Activated CD4-positive, alpha-beta memory T cell treated with anti-CD3 and anti-CD28 coated beads for 36 hours (primary cell): Measurements from ENCODE around the gene COPS6. TPM values are rescaled to one million over a fixed set of nuclear protein-coding genes. Genes with fewer than 3 reads are reported as not detected.
"Not testable (repeated sequence)": the region's sequence is repeated elsewhere in the genome, so short reads cannot be mapped to it uniquely, and the experiment has no call there.

ENCODE experiments used
- CTCF ChIA-PET: fragments of 350-600 bp; sonication (Branson Sonifier 250); formaldehyde crosslinking; loops from one replicate; lab custom pipeline; 2021; ENCODE audit warnings: antibody characterized with exemption, inconsistent platforms; lab: Charles Lee
- POLR2A ChIA-PET: fragments of 350-600 bp; sonication (Branson Sonifier 250); formaldehyde crosslinking; loops from one replicate; lab custom pipeline; 2021; ENCODE audit warnings: antibody characterized with exemption; lab: Charles Lee
- DNase-seq: peaks from one replicate; pipeline ENCODE4 v3.0.0-alpha.2; 2020
- H3K27ac Mint-ChIP-seq: one replicate; pipeline ENCODE4 v1.8.0; 2021; ENCODE audit warnings: mixed read lengths
- H3K27me3 Mint-ChIP-seq: one replicate; pipeline ENCODE4 v1.8.0; 2021; ENCODE audit warnings: mixed read lengths
- H3K36me3 Mint-ChIP-seq: one replicate; pipeline ENCODE4 v1.8.0; 2021; ENCODE audit warnings: mixed read lengths
- H3K4me1 Mint-ChIP-seq: one replicate; pipeline ENCODE4 v1.8.0; 2021; ENCODE audit warnings: low read depth, mixed read lengths
- H3K4me3 Mint-ChIP-seq: one replicate; pipeline ENCODE4 v1.8.0; 2021; ENCODE audit warnings: mild to moderate bottlenecking, mixed read lengths
- H3K9me3 Mint-ChIP-seq: one replicate; pipeline ENCODE4 v1.8.0; 2021; ENCODE audit warnings: mixed read lengths
- intact Hi-C: fragments of 100-400 bp; cut with micrococcal nuclease; formaldehyde crosslinking; loops from one replicate; pipeline ENCODE4 v1.15.1; 2023
- microRNA-seq: library from miRNA; unstranded; fragments of <30 nt; microRNA quantifications from one replicate; pipeline ENCODE4 v1.2.0, GENCODE V29; 2022; ENCODE audit warnings: borderline number of aligned reads, borderline microRNAs expressed, borderline replicate concordance
- total RNA-seq, 2 experiments: library from RNA; stranded (reverse); gene quantifications; one replicate each; pipeline ENCODE4 v1.2.3, GENCODE V29; 2021

COPS6 gene
- total RNA-seq, 2 experiments from 2014 or later: 93.1 to 98.2 TPM

GRCh38 chr7:100130220-100130607 lies 41.4 kb downstream of the COPS6 start:
- CTCF ChIA-PET: interaction anchor here (0.8 to 5.0 kb wide), 15 partner anchors 10 to 278 kb away, joined by 3 to 46 read pairs (median 5); partner anchors contain the start of genes AP4M1, CNPY4, GAL3ST4 and LAMTOR4
- H3K36me3 Mint-ChIP-seq, H3K27ac Mint-ChIP-seq, H3K27me3 Mint-ChIP-seq, DNase-seq, H3K4me3 Mint-ChIP-seq, H3K9me3 Mint-ChIP-seq: not testable (repeated sequence)
- peaks cover 18% of the 10 kb centered on the region for H3K4me1 Mint-ChIP-seq
- POLR2A ChIA-PET: interaction anchor here (1.1 to 1.5 kb wide), 3 partner anchors 13 to 81 kb away, joined by 3 read pairs; partner anchors contain the start of gene MCM7
- intact Hi-C loops: loop anchor here (2.0 to 5.0 kb wide), 2 partner anchors 149 to 217 kb away; no protein-coding TSS in a partner anchor

GRCh38 chr7:100130608-100131453 lies 42.1 kb downstream of the COPS6 start:
- intact Hi-C loops: loop anchor here (2.0 to 5.0 kb wide), 2 partner anchors 150 to 216 kb away; no protein-coding TSS in a partner anchor
- ChIA-PET CTCF (interaction anchor here (0.6 to 5.0 kb wide), 28 partner anchors 9 to 749 kb away, joined by 3 to 46 read pairs (median 4); partner anchors contain the start of genes AP4M1, CNPY4, GAL3ST4 and GPC2), POLR2A (interaction anchor here (1.1 to 1.5 kb wide), 3 partner anchors 14 to 80 kb away, joined by 3 read pairs; partner anchors contain the start of gene MCM7)
- Mint-ChIP-seq H3K4me1 (peaks cover 14% of the 10 kb centered on the region), H3K4me3 (no peak overlapping the region), H3K9me3 (no peaks in the 10 kb centered on the region), H3K36me3 (peaks cover 4% of the 10 kb centered on the region), H3K27me3 (no peaks in the 10 kb centered on the region), H3K27ac (no peak overlapping the region)
- DNase-seq: peak; percentile 91

GRCh38 chr7:100132126-100132525 lies 43.4 kb downstream of the COPS6 start:
- H3K4me1 Mint-ChIP-seq: peaks cover 14% of the 10 kb centered on the region
- no peaks in the 10 kb centered on the region for H3K36me3 Mint-ChIP-seq
- ChIA-PET CTCF (interaction anchor here (0.6 to 5.0 kb wide), 26 partner anchors 9 to 351 kb away, joined by 3 to 46 read pairs (median 4); partner anchors contain the start of genes AP4M1, GPC2, LAMTOR4 and MCM7), POLR2A (no interaction called here)
- no peak overlapping the region for H3K4me3 Mint-ChIP-seq
- intact Hi-C loops: loop anchor here (1.0 to 5.0 kb wide), 3 partner anchors 85 to 275 kb away; no protein-coding TSS in a partner anchor
- no peak for DNase-seq
- H3K9me3 Mint-ChIP-seq: no peaks in the 10 kb centered on the region
- no peaks in the 10 kb centered on the region for H3K27me3 Mint-ChIP-seq
- no peak overlapping the region for H3K27ac Mint-ChIP-seq

GRCh38 chr7:100132697-100133151 lies 44.0 kb downstream of the COPS6 start:
- ChIA-PET POLR2A (no interaction called here), CTCF (interaction anchor here (0.6 to 5.0 kb wide), 32 partner anchors 8 to 350 kb away, joined by 3 to 46 read pairs (median 4); partner anchors contain the start of genes AP4M1, GPC2, LAMTOR4 and MCM7)
- H3K4me1 Mint-ChIP-seq: peaks cover 14% of the 10 kb centered on the region
- H3K27ac Mint-ChIP-seq: no peak overlapping the region
- H3K36me3 Mint-ChIP-seq: no peaks in the 10 kb centered on the region
- DNase-seq: peak; percentile 79
- intact Hi-C loops: loop anchor here (1.0 to 5.0 kb wide), 3 partner anchors 84 to 275 kb away; no protein-coding TSS in a partner anchor
- H3K4me3 Mint-ChIP-seq: no peak overlapping the region
- no peaks in the 10 kb centered on the region for H3K9me3 Mint-ChIP-seq
- no peaks in the 10 kb centered on the region for H3K27me3 Mint-ChIP-seq

DNA sequence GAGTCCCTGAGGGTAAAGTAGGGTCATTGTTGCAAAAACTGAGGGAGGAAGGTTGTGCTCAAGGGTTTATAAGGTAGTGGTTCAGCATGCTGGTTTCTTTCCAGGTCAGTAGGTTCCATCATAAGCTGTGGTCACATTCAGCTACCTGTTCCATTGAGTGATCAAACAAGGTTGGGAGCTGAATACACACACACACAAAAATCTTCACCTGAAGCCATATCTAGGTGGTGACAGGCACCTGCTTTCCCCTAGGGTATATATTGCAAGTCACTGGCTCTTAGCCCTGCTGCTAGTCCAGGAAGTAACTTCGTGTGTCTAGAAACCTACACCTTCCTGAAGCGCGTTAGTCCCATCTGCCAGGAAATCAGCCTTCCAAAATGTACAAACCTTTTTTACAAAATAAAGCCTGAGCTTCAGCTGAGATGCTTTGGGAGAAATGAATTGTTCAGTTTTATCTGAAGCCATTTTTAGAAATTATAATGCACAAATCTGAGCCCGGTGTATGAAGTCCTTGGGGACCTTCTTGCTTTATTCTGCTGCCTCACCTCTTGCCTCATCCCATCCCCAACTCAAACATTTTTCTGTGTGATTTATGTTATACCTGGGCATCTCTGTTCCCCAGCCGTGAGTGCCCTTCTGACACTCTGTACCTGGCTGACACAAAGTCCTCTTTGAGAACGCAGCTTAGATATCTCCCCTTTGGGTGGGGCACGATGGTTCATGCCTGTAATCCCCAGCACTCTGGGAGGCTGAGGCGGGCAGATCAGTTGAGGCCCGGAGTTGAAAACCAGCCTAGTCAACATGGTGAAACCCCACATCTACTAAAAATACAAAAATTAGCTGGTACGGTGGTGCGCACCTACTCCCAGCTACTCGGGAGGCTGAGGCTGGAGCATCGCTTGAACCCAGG lies 49.3 kb downstream of the COPS6 start:
- no peaks in the 10 kb centered on the region for H3K9me3 Mint-ChIP-seq
- no peaks in the 10 kb centered on the region for H3K36me3 Mint-ChIP-seq
- ChIA-PET POLR2A (no interaction called here), CTCF (interaction anchor here (1.5 kb wide), 1 partner anchor 270 kb away, joined by 3 read pairs; no protein-coding TSS in a partner anchor)
- DNase-seq: no peak
- H3K27me3 Mint-ChIP-seq: peaks cover 2% of the 10 kb centered on the region
- intact Hi-C loops: no loop called here
- H3K4me1 Mint-ChIP-seq: peaks cover 11% of the 10 kb centered on the region
- no peak overlapping the region for H3K27ac Mint-ChIP-seq
- H3K4me3 Mint-ChIP-seq: no peak overlapping the region

GRCh38 chr7:100141555-100141949 lies 52.8 kb downstream of the COPS6 start:
- DNase-seq: no peak
- H3K4me3 Mint-ChIP-seq: no peak overlapping the region
- ChIA-PET POLR2A (no interaction called here), CTCF (interaction anchor here (1.1 to 1.6 kb wide), 2 partner anchors 9 to 11 kb away, joined by 4 to 5 read pairs; no protein-coding TSS in a partner anchor)
- no peaks in the 10 kb centered on the region for H3K36me3 Mint-ChIP-seq
- H3K4me1 Mint-ChIP-seq: peaks cover 11% of the 10 kb centered on the region
- H3K27ac Mint-ChIP-seq: no peak overlapping the region
- H3K27me3 Mint-ChIP-seq: peaks cover 2% of the 10 kb centered on the region
- intact Hi-C loops: loop anchor here (1.0 kb wide), 1 partner anchor 73 kb away; no protein-coding TSS in a partner anchor
- H3K9me3 Mint-ChIP-seq: no peaks in the 10 kb centered on the region

Small RNA genes lying within 50 kb of the gene (microRNA-seq; reads per million reads assigned to microRNA genes)
- gene MIR106B (6,115 reads per million, percentile 94 among the genes with 10 or more reads in this experiment), gene MIR25 (636 reads per million, percentile 83 among the genes with 10 or more reads in this experiment), gene MIR93 (10,927 reads per million, percentile 97 among the genes with 10 or more reads in this experiment)

Other genes with a start within 250 kb of the COPS6 start
- not detected for gene OR2AE1, start 211.9 kb upstream of the COPS6 start, total RNA-seq
- 10 to 100 TPM; 24.9 to 26.1 TPM for gene TRIM4, start 169.4 kb upstream of the COPS6 start, total RNA-seq
- under 1 TPM; 0.19 to 0.45 TPM for gene GJC3, start 159.3 kb upstream of the COPS6 start, total RNA-seq
- gene AZGP1, start 112.9 kb upstream of the COPS6 start, total RNA-seq: not detected
- gene ZKSCAN1, start 73.4 kb upstream of the COPS6 start, total RNA-seq: 10 to 100 TPM; 49.1 to 50.6 TPM
- gene ZSCAN21, start 39.2 kb upstream of the COPS6 start, total RNA-seq: 1 to 10 TPM; 6.2 TPM
- gene ZNF3, start 7.2 kb upstream of the COPS6 start, total RNA-seq: 10 to 100 TPM; 18.0 to 18.6 TPM
- 100 to 1,000 TPM; 393 to 398 TPM for gene MCM7, start 12.4 kb downstream of the COPS6 start, total RNA-seq
- 10 to 100 TPM; 11.3 to 12.2 TPM for gene AP4M1, start 12.7 kb downstream of the COPS6 start, total RNA-seq
- gene TAF6, start 30.4 kb downstream of the COPS6 start, total RNA-seq: 10 to 100 TPM; 54.3 to 63.7 TPM
- 10 to 100 TPM; 11.9 to 12.4 TPM for gene CNPY4, start 30.7 kb downstream of the COPS6 start, total RNA-seq
- gene MBLAC1, start 38.0 kb downstream of the COPS6 start, total RNA-seq: 1 to 10 TPM; 2.3 to 3.4 TPM
- gene LAMTOR4, start 59.9 kb downstream of the COPS6 start, total RNA-seq: 100 to 1,000 TPM; 136 to 151 TPM
- gene TRAPPC14, start 69.8 kb downstream of the COPS6 start, total RNA-seq: 10 to 100 TPM; 17.9 to 19.7 TPM
- 1 to 10 TPM; 2.4 to 2.8 TPM for gene GAL3ST4, start 79.6 kb downstream of the COPS6 start, total RNA-seq
- gene GPC2, start 88.4 kb downstream of the COPS6 start, total RNA-seq: 1 to 10 TPM; 4.8 to 5.5 TPM
- 10 to 100 TPM; 20.8 to 20.9 TPM for gene STAG3, start 88.9 kb downstream of the COPS6 start, total RNA-seq
- 10 to 100 TPM; 21.0 to 21.2 TPM for gene PVRIG, start 131.0 kb downstream of the COPS6 start, total RNA-seq
- not detected for gene SPDYE3, start 218.7 kb downstream of the COPS6 start, total RNA-seq